Measurements from ENCODE around the gene DUSP9.

The DUSP9 gene

GRCh38 chrX:153622661-153623309 lies 24.2 kb upstream of the DUSP9 start:
- DNase-seq (ENCODE audit: low read depth), result no peak

DNA sequence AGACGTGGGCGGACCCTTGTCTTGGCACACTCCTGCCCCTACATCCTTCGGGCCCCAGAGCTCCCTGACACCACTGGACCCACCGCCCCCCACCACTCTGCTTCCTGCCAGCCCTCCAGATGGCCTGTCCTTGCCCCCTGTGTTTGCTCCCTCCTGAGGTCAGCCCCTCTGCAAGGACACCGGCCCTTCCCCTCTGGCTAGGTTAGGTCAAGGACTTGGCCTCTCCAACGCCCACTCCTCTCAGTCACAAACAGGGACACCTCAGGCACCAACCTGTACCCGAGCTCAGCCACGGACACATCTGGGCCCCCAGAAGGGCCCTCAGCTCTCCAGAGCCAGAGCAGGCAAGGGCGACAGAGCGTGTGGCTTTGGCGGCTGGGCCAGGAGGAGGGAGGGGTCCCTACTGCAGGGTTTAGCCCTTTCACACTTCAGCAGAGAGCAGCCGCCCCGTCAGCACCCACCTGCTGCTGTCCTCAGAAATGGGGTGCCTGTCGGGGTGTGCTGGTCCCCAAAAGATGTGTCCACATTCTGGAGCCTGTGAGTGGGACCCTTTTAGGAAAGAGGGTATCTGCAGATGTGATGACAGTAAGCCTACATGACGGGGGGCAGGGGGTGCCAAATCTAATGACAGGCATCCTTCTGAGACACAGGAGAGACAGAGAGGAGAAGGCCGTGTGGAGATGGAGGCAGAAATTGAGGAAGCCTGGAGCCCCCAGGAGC lies 23.5 kb upstream of the DUSP9 start:
- DNase-seq (ENCODE audit: low read depth), result no peak

DNA sequence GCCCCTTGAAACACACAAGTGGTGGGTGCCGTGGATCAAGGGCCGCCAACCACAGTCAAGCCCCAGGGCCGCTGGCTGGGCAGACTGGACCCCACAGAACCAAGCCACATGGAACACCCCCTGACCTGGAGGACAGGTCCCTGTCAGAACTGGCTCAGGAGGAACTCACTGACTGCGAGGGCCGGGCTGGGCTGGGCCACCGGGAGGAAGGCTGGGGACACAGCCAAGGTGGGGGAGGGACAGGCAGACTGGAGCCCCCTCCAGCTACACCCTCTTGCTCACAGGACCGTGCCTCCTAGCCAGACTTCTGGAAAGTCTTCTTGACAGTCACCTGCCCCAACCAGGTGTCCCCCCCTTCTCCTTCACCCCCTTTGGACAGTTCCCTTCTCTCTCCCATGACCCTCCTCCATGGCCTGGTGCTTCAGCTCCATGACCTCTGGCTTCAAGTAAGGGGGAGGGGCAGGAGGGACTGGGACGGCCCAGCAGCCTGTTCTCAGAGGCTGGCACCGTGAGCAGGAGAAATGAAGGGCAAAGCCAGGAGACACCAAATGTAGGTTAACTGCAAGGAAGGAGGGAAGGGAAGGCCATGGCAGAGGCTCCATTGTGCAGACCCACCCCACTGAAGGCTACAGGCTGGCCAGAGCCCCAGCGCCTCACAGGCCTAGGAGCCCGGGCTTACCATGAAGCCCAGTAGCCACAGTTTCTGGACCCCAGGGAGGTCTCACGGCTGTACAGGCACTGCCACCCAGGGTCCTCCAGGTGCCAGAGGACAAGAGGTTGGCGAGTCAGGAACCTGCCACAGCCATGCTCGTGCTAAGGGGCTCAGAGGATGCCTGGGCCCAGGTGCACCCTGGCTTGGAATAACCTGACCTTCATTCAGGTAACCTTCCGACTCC lies 22.6 kb upstream of the DUSP9 start:
- DNase-seq (ENCODE audit: low read depth), result no peak

- no peak for DNase-seq (ENCODE audit: low read depth)
Observed at GRCh38 chrX:153625271-153626024, 21.6 kb upstream of the DUSP9 start.

DNA sequence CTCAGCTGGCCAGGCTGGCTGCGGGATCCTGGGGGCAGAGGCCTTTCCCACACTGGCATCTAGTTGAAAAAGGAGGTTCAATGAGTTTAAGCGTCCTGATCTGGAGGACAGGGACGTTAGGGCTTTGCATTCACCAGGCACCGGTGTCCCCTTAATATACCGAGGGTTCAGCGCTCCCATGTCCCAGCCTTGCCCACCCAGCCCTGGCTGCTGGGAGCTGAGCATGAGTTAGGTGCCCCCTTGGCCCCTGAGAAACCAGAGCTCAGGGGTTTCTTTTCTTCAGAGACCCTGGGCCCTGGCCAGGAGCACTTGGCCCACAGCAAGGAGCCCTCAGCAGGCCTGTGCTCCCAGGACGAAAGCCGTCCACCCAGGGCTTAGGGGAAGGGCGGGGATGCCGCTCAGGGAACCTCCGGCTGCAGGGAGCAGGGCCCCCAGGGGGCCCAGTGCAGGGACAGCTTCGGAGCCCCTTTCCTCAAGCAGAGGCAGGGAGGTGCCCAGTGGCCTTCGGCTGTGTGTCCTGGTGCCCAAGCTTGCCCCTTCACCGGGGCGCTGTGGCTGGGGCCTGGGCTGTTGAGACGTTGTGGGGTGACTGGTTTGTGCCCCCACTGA lies 20.9 kb upstream of the DUSP9 start:
- DNase-seq (ENCODE audit: low read depth), result no peak

DNA sequence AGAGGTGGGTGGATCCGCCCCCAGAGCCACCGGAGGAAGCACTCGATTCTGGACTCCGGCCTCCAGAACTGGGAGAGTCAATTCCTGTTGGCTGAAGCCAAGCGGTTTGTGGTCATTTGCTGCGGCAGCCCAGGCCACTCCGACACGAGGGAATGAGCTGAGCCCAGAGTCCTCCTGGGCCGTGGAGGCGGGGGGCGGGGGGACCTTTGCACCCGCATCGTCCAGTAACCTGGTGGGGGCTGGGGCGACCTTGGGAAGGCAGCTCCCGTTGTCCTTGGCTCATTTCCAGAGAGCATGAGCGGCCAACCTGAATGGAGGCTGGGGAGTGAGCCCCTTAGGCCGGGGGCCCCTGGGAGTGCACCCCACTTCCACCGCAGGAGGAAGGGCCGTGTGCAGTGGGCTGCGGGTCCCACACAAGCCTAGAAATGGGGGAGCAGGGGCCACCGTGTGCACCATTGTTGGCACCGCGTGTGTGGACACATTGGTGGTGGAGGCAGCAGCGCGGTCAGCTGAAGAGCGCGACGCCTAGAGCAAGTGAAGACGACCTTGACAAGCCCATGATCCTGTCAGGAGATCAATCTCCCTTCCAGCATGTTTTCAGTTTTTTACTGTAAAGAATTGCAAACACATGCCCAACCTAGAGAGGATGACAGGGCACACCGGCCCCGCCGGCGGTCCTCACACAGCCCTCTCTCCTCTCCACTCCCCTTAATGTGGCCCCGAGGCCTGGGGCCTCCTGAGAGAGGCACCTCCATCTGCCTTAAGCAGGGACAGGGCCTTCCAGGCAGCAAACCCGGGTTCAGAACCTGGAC lies 19.9 kb upstream of the DUSP9 start:
- no peak for DNase-seq (ENCODE audit: low read depth)

DNA sequence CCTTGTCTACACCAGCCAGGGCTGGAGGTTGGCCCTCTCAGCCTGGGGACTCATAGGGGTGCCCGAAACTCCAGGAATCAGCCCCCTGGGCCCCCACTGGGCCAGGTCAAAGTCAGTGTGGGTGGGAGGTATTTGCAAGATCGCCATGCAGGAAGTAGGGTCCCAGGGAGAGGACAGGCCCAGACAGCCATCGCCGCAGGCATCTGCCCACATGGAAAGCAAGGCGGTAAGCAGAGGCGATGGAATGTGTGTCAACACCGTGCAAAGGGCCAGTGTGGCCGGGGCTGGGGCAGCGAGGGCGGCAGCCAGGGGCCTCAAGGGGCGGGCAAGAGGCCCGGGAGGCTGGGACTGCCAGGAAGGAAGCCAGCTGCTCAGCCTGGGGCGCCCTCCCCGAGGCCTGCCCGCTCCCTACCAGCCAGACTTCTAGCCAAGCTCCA lies 19.3 kb upstream of the DUSP9 start:
- no peak for DNase-seq (ENCODE audit: low read depth)

DNA sequence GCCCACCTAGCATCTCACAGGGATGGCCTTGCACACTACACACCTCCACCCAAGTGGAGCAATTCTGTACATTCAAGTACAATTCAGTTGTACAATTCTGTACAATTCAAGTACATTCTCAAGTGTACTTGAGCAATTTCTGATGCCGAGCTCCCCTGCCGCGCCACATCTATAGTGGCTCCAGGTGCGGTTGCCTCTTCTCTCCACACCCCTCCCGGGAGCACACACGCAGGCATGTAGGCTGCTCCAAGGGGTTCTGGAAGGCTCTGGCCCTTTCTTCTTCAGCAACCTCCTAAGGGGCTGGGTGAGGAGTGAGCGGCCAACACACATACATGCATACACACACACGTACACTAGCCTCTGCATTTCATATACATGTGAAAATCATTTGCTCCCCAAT lies 18.9 kb upstream of the DUSP9 start:
- no peak for DNase-seq (ENCODE audit: low read depth)

- DNase-seq (ENCODE audit: low read depth), result no peak
Observed at GRCh38 chrX:153628665-153629064, 18.3 kb upstream of the DUSP9 start.

GRCh38 chrX:153631346-153631745 lies 15.7 kb upstream of the DUSP9 start:
- DNase-seq (ENCODE audit: low read depth), result no peak

GRCh38 chrX:153631907-153632594 lies 15.0 kb upstream of the DUSP9 start:
- no peak for DNase-seq (ENCODE audit: low read depth)

DNA sequence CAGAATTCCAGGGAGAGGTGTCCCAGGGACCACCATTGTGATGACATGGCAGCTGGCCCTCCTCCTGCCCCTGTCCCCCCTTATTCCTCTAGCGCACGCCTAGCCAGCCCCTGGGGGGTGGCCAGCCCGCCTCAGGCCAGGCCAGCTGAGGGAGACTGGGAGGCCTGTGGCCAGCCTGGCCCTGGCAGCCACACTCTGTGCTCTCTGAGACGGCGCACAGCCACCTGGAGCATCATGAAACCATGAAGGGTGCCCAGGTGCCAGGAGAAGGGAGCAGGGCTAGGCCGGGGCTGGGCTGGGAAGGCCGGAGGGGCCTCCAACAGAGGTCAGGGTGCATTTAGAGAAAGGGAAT lies 14.4 kb upstream of the DUSP9 start:
- DNase-seq (ENCODE audit: low read depth), result no peak

GRCh38 chrX:153633048-153633447 lies 14.0 kb upstream of the DUSP9 start:
- no peak for DNase-seq (ENCODE audit: low read depth)

DNA sequence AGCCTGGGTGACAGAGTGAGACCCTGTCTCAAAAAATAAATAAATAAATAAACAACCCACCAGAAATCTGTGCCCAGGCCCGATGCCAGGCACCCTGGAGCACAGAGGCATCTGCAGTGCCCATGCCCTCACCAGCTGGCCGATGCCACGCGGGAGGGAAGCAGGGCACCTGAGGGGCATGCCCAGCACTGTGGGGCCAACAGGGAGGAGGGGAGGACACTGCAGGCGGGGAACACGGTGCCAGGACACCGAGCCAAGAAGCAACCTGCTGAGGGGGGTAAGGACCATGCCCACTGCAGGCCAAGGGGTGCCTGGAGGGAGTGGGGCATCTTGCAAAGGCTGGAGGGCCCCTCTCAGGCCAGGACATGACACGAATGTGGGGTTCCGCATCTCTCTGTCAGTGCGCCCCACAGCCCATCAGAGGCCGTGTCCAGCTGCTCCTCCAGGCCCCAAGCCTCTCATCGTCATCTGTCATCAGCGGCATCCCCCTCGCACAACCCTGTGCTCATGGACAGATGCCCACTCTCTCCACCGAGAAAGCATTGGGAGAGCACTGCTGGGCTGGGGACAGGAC lies 13.3 kb upstream of the DUSP9 start:
- DNase-seq (ENCODE audit: low read depth), result no peak

DNA sequence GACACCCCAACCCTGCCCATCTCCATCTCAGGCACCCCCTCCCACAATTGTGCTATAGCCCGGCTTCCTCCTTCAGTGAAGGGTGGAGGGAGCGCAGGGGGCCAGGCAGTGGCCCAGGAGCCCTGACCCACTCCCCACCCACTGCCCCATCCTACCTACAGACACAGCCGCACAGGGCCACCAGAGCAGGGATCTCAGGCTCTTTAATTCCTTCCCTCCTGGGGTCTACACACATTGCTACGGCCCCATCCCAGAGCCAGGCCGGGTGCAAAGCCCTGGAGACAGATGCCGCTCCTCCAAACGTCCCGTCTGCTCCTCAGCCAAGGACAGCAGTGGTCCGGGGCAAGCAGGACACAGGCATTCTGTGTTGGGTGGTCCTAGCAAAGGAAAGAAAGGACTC lies 12.8 kb upstream of the DUSP9 start:
- DNase-seq (ENCODE audit: low read depth), result no peak

GRCh38 chrX:153634832-153635231 lies 12.2 kb upstream of the DUSP9 start:
- DNase-seq (ENCODE audit: low read depth), result no peak

DNA sequence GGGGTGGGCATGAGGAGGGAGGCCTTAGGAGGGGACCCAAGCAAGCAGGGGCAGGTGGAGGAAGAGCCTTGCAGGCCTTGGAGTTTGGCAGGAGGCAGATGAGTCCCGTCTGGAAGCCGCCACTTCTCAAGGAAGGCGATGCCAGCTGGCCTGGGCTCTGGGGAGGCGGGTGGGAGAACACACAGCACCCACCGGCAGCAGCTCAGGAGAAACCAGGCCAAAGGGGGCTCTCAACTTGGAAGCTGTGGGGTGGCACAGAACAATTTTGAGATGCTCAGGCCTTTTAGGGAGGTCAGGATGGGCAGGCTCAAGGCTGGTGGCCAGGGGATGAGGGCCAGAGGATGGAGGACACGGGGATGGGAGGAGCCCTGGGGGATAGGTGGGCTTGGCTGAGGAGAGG lies 11.6 kb upstream of the DUSP9 start:
- no peak for DNase-seq (ENCODE audit: low read depth)

DNA sequence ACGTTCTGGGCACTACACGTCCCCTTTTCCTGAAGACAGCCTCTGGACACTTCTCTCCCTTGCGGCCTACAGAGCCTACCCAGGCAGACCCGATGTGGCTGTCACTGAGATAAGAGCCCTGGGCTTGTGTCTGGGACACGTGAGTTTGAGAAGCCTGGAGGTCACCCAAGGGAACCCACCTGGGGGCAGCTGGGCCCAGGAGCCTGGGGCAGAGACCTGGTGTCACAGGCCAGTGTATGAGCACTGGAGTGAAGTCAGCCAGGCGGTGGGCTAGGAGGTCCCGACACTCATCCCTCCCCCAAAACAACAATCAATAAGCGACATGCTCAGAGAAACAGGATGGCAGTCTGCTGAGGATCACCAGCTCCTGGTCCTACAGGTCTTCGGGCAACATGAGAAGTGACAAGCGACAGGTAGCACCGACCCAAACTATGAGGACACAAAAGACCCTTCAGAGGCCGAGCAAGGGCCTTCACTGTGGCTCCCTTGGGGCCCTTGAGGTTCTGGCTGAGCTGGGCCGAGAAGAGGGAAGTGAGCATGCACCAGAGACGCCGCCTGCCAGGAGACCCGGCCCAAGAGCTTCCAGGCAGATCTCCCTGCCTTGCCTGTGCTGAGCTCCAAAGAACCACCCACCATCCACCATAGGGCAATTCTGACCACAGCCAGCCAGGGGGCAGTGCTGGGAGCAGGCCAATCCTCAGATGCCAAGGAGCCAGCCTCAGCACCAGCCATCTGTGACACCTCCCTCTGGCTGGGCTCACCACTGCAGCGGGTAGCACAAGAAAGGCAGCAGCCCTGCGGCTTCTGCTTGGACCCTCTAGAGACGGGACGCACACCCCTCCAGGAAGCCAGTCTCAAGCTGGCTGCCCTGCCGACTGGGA lies 11.0 kb upstream of the DUSP9 start:
- DNase-seq (ENCODE audit: low read depth), result no peak

GRCh38 chrX:153636716-153637115 lies 10.3 kb upstream of the DUSP9 start:
- DNase-seq (ENCODE audit: low read depth), result no peak

All from stromal cell of bone marrow (primary cell).